HUES6 (cell line): Measurements from ENCODE around the gene DLD.
"Not testable (repeated sequence)": the region's sequence is repeated elsewhere in the genome, so short reads cannot be mapped to it uniquely, and the experiment has no call there.

Experiments
- H3K27ac ChIP-seq: 2 replicates; pipeline ENCODE4 v1.7.0; 2013; ENCODE audit warnings: low read depth, mild to moderate bottlenecking, low read length, inconsistent platforms
- H3K27me3 ChIP-seq: 2 replicates; pipeline ENCODE4 v1.6.1; 2013; ENCODE audit warnings: low read length; ENCODE audit not compliant: control insufficient read depth, insufficient read depth
- H3K36me3 ChIP-seq: 2 replicates; pipeline ENCODE4 v1.6.1; 2013; ENCODE audit warnings: low read length; ENCODE audit not compliant: control insufficient read depth, insufficient read depth
- H3K4me1 ChIP-seq: 2 replicates; pipeline ENCODE4 v1.6.1; 2013; ENCODE audit warnings: low read length; ENCODE audit not compliant: control insufficient read depth, insufficient read depth
- H3K4me3 ChIP-seq: 2 replicates; pipeline ENCODE4 v1.5.1; 2013; ENCODE audit warnings: low read depth, low read length
- H3K9ac ChIP-seq: one replicate; pipeline ENCODE4 v1.6.1; 2013; ENCODE audit warnings: mild to moderate bottlenecking, low read length
- H3K9me3 ChIP-seq: 2 replicates; pipeline ENCODE4 v1.6.1; 2013; ENCODE audit warnings: low read depth, low read length; ENCODE audit not compliant: control insufficient read depth, insufficient read depth

Gene DLD

GRCh38 chr7:107876916-107877315 lies 14.1 kb upstream of the DLD start:
- H3K9me3 ChIP-seq = no peaks in the 10 kb centered on the region
- no peak overlapping the region for H3K9ac ChIP-seq
- no peaks in the 10 kb centered on the region for H3K27me3 ChIP-seq
- no peak overlapping the region for H3K27ac ChIP-seq
- no peaks in the 10 kb centered on the region for H3K36me3 ChIP-seq
- no peak overlapping the region for H3K4me3 ChIP-seq
- no peaks in the 10 kb centered on the region for H3K4me1 ChIP-seq

GRCh38 chr7:107877731-107878382 lies 13.1 kb upstream of the DLD start:
- H3K27me3 ChIP-seq = no peaks in the 10 kb centered on the region
- H3K9ac ChIP-seq = no peak overlapping the region
- H3K9me3 ChIP-seq = no peaks in the 10 kb centered on the region
- no peaks in the 10 kb centered on the region for H3K4me1 ChIP-seq
- H3K4me3 ChIP-seq = no peak overlapping the region
- H3K27ac ChIP-seq = no peak overlapping the region
- H3K36me3 ChIP-seq = no peaks in the 10 kb centered on the region

GRCh38 chr7:107878636-107879035 lies 12.3 kb upstream of the DLD start:
- no peaks in the 10 kb centered on the region for H3K9me3 ChIP-seq
- H3K27ac ChIP-seq = no peak overlapping the region
- H3K9ac ChIP-seq = no peak overlapping the region
- H3K4me3 ChIP-seq = no peak overlapping the region
- no peaks in the 10 kb centered on the region for H3K4me1 ChIP-seq
- H3K27me3 ChIP-seq = no peaks in the 10 kb centered on the region
- no peaks in the 10 kb centered on the region for H3K36me3 ChIP-seq

GRCh38 chr7:107879400-107880035 lies 11.5 kb upstream of the DLD start:
- Histone ChIP-seq H3K4me3 (no peak overlapping the region), H3K36me3 (no peaks in the 10 kb centered on the region), H3K27me3 (no peaks in the 10 kb centered on the region), H3K27ac (no peak overlapping the region), H3K4me1 (no peaks in the 10 kb centered on the region), H3K9me3 (no peaks in the 10 kb centered on the region), H3K9ac (no peak overlapping the region)

GRCh38 chr7:107882766-107883165 lies 8.2 kb upstream of the DLD start:
- Histone ChIP-seq H3K36me3 (no peaks in the 10 kb centered on the region), H3K4me1 (no peaks in the 10 kb centered on the region), H3K4me3 (no peak overlapping the region), H3K27ac (no peak overlapping the region), H3K27me3 (no peaks in the 10 kb centered on the region), H3K9ac (no peak overlapping the region), H3K9me3 (no peaks in the 10 kb centered on the region)

GRCh38 chr7:107884066-107884818 lies 6.7 kb upstream of the DLD start:
- Histone ChIP-seq H3K27me3 (no peaks in the 10 kb centered on the region), H3K4me1 (no peaks in the 10 kb centered on the region), H3K27ac (no peak overlapping the region), H3K36me3 (no peaks in the 10 kb centered on the region), H3K4me3 (no peak overlapping the region), H3K9me3 (no peaks in the 10 kb centered on the region), H3K9ac (no peak overlapping the region)

- H3K27ac ChIP-seq, H3K4me1 ChIP-seq, H3K27me3 ChIP-seq, H3K9me3 ChIP-seq, H3K4me3 ChIP-seq, H3K9ac ChIP-seq, H3K36me3 ChIP-seq: not testable (repeated sequence)
Measured at GRCh38 chr7:107887827-107888226, 3.2 kb upstream of the DLD start.

GRCh38 chr7:107889992-107890391 lies 991 bp upstream of the DLD start:
- Histone ChIP-seq H3K4me1 (peaks cover 5% of the 10 kb centered on the region; the same call in 1 of the 2 replicates), H3K27ac (no peak overlapping the region), H3K4me3 (no peak overlapping the region), H3K9ac (no peak overlapping the region), H3K36me3 (peaks cover 19% of the 10 kb centered on the region), H3K9me3 (no peaks in the 10 kb centered on the region), H3K27me3 (no peaks in the 10 kb centered on the region)

GRCh38 chr7:107890493-107890961 lies 456 bp upstream of the DLD start:
- Histone ChIP-seq H3K4me3 (peak overlapping the region; percentile 90), H3K4me1 (peaks cover 5% of the 10 kb centered on the region; the same call in 1 of the 2 replicates), H3K27ac (no peak overlapping the region), H3K9me3 (no peaks in the 10 kb centered on the region), H3K27me3 (no peaks in the 10 kb centered on the region), H3K9ac (no peak overlapping the region), H3K36me3 (peaks cover 24% of the 10 kb centered on the region)

- H3K4me1 ChIP-seq = peaks cover 5% of the 10 kb centered on the region; the same call in 1 of the 2 replicates
- no peaks in the 10 kb centered on the region for H3K27me3 ChIP-seq
- H3K4me3 ChIP-seq = peak overlapping the region; percentile 90
- peaks cover 34% of the 10 kb centered on the region for H3K36me3 ChIP-seq
- peak overlapping the region; percentile 89 for H3K9ac ChIP-seq
- H3K9me3 ChIP-seq = no peaks in the 10 kb centered on the region
- peak overlapping the region; percentile 80; the same call in 1 of the 2 replicates for H3K27ac ChIP-seq
Measured at GRCh38 chr7:107891636-107892366, 818 bp downstream of the DLD start.
